H9 (cell line): ENCODE data around the gene NEURL4. TPM values are rescaled to one million over a fixed set of nuclear protein-coding genes. Genes with fewer than 3 reads are reported as not detected.

Source experiments
- DNase-seq: peaks from one replicate; pipeline ENCODE4 v3.0.0-alpha.2; 2017
- H2AFZ ChIP-seq: one replicate; pipeline ENCODE4 v1.6.1; 2013; ENCODE audit warnings: mild to moderate bottlenecking, low read length, control low read depth, moderate library complexity
- H2AK5ac ChIP-seq: 2 replicates; pipeline ENCODE4 v1.6.1; 2013; ENCODE audit warnings: low read length, control low read depth, mixed read lengths; ENCODE audit not compliant: insufficient read length
- H2BK120ac ChIP-seq: one replicate; pipeline ENCODE4 v1.6.1; 2013; ENCODE audit warnings: low read depth, mild to moderate bottlenecking, low read length, control low read depth, inconsistent platforms; ENCODE audit not compliant: poor library complexity, severe bottlenecking
- H2BK12ac ChIP-seq: 2 replicates; pipeline ENCODE4 v1.6.1; 2013; ENCODE audit warnings: low read length, control low read depth, mixed read lengths, low read depth; ENCODE audit not compliant: insufficient read length
- H2BK15ac ChIP-seq: 2 replicates; pipeline ENCODE4 v1.6.1; 2013; ENCODE audit warnings: low read depth, low read length, control low read depth
- H2BK20ac ChIP-seq: one replicate; pipeline ENCODE4 v1.6.1; 2013; ENCODE audit warnings: low read depth, mild to moderate bottlenecking, low read length, control low read depth, inconsistent platforms; ENCODE audit not compliant: poor library complexity, severe bottlenecking
- H2BK5ac ChIP-seq: 2 replicates; pipeline ENCODE4 v1.6.1; 2013; ENCODE audit warnings: low read length, control low read depth, mixed read lengths; ENCODE audit not compliant: insufficient read length
- H3K14ac ChIP-seq: 2 replicates; pipeline ENCODE4 v1.6.1; 2013; ENCODE audit warnings: low read length, control low read depth; ENCODE audit not compliant: insufficient read depth
- H3K18ac ChIP-seq: 2 replicates; pipeline ENCODE4 v1.6.1; 2013; ENCODE audit warnings: low read depth, mild to moderate bottlenecking, mixed read lengths, low read length, control low read depth; ENCODE audit not compliant: insufficient read length
- H3K23ac ChIP-seq: 2 replicates; pipeline ENCODE4 v1.6.1; 2013; ENCODE audit warnings: low read length, control low read depth, mixed read lengths, low read depth; ENCODE audit not compliant: insufficient read length
- H3K23me2 ChIP-seq: 2 replicates; pipeline ENCODE4 v1.6.1; 2013; ENCODE audit warnings: low read depth, mild to moderate bottlenecking, mixed read lengths, low read length, control low read depth; ENCODE audit not compliant: insufficient read length, poor library complexity, severe bottlenecking
- H3K27ac ChIP-seq: 2 replicates; pipeline ENCODE4 v1.5.1; 2013; ENCODE audit warnings: low read length, control low read depth, mixed read lengths, low read depth; ENCODE audit not compliant: insufficient read length
- H3K27me3 ChIP-seq: 2 replicates; pipeline ENCODE4 v1.6.1; 2013; ENCODE audit warnings: low read length, control low read depth, inconsistent platforms; ENCODE audit not compliant: insufficient read depth
- H3K4ac ChIP-seq: 2 replicates; pipeline ENCODE4 v1.6.1; 2013; ENCODE audit warnings: low read depth, mild to moderate bottlenecking, control low read depth, inconsistent platforms, low read length, moderate library complexity
- H3K4me1 ChIP-seq: 2 replicates; pipeline ENCODE4 v1.6.1; 2013; ENCODE audit warnings: low read length, control low read depth, inconsistent platforms; ENCODE audit not compliant: insufficient read depth
- H3K4me2 ChIP-seq: 2 replicates; pipeline ENCODE4 v1.6.1; 2013; ENCODE audit warnings: low read length, control low read depth, mixed read lengths; ENCODE audit not compliant: insufficient read length, insufficient read depth
- H3K56ac ChIP-seq: 2 replicates; pipeline ENCODE4 v1.6.1; 2013; ENCODE audit warnings: low read depth, mild to moderate bottlenecking, mixed read lengths, low read length, control low read depth; ENCODE audit not compliant: insufficient read length
- H3K79me1 ChIP-seq: 2 replicates; pipeline ENCODE4 v1.6.1; 2013; ENCODE audit warnings: low read depth, mild to moderate bottlenecking, moderate library complexity, low read length, control low read depth, inconsistent platforms; ENCODE audit not compliant: insufficient read depth, poor library complexity, severe bottlenecking
- H3K79me2 ChIP-seq: 2 replicates; pipeline ENCODE4 v1.6.1; 2013; ENCODE audit warnings: low read length, control low read depth, inconsistent platforms; ENCODE audit not compliant: insufficient read depth
- H3K9ac ChIP-seq: 2 replicates; pipeline ENCODE4 v1.6.1; 2013; ENCODE audit warnings: low read length, control low read depth, mixed read lengths; ENCODE audit not compliant: insufficient read length; ENCODE audit errors: extremely low read depth
- H3K9me3 ChIP-seq: one replicate; pipeline ENCODE4 v1.6.1; 2013; ENCODE audit warnings: low read depth, low read length, inconsistent platforms; ENCODE audit not compliant: control insufficient read depth
- H3T11ph ChIP-seq: one replicate; pipeline ENCODE4 v1.6.1; 2013; ENCODE audit warnings: mild to moderate bottlenecking, low read length, control low read depth, inconsistent platforms
- H4K20me1 ChIP-seq: one replicate; pipeline ENCODE4 v1.6.1; 2013; ENCODE audit not compliant: control insufficient read depth, insufficient read length, insufficient read depth
- H4K5ac ChIP-seq: 2 replicates; pipeline ENCODE4 v1.6.1; 2013; ENCODE audit warnings: low read depth, mild to moderate bottlenecking, mixed read lengths, low read length, control low read depth; ENCODE audit not compliant: insufficient read length
- H4K8ac ChIP-seq: replicated peaks from 2 replicates; pipeline ENCODE4 v1.6.1; 2013; ENCODE audit warnings: low read length, control low read depth, mixed read lengths, low read depth; ENCODE audit not compliant: insufficient read length
- H4K91ac ChIP-seq: 2 replicates; pipeline ENCODE4 v1.6.1; 2013; ENCODE audit warnings: low read depth, mild to moderate bottlenecking, moderate library complexity, mixed read lengths, low read length, control low read depth; ENCODE audit not compliant: insufficient read length
- H3K27ac Mint-ChIP-seq, 3 experiments: 2 replicates in 2 of 3; 3 replicates in 1 of 3; pipeline ENCODE4 v1.8.0; 2020 to 2021; ENCODE audit warnings: mixed read lengths in 3 of 3, mild to moderate bottlenecking in 1 of 3, moderate library complexity in 1 of 3
- H3K27me3 Mint-ChIP-seq: 2 replicates; pipeline ENCODE4 v1.8.0; 2021; ENCODE audit warnings: low read depth, mild to moderate bottlenecking, moderate library complexity, mixed read lengths
- H3K36me3 Mint-ChIP-seq, 3 experiments: 2 replicates in 2 of 3; 3 replicates in 1 of 3; pipeline ENCODE4 v1.8.0; 2020 to 2021; ENCODE audit warnings: low read depth in 3 of 3, mixed read lengths in 3 of 3; ENCODE audit not compliant: insufficient read depth in 1 of 3
- H3K4me1 Mint-ChIP-seq, 2 experiments: 2 replicates each; pipeline ENCODE4 v1.8.0; 2020; ENCODE audit warnings: mixed read lengths in 2 of 2
- H3K4me3 Mint-ChIP-seq, 2 experiments: 2 replicates in 1 of 2; 3 replicates in 1 of 2; pipeline ENCODE4 v1.8.0; 2020 to 2021; ENCODE audit warnings: mild to moderate bottlenecking in 2 of 2, mixed read lengths in 2 of 2, moderate library complexity in 1 of 2
- H3K9me3 Mint-ChIP-seq, 2 experiments: 2 replicates in 1 of 2; 3 replicates in 1 of 2; pipeline ENCODE4 v1.8.0; 2020; ENCODE audit warnings: mild to moderate bottlenecking in 2 of 2, mixed read lengths in 2 of 2, moderate library complexity in 1 of 2
- CTCF ChIP-seq: fragments of 200-600 bp; sonication (generic); conservative IDR thresholded peaks from 3 replicates; pipeline ENCODE4 v1.8.0; 2021; ENCODE audit warnings: antibody characterized with exemption, mild to moderate bottlenecking
- WGBS: extraction: QIAGEN DNeasy Blood & Tissue Kit; methylation state at CpG from one replicate; pipeline ENCODE4 v1.1.7; 2013; ENCODE audit warnings: missing lambda C conversion rate, low lambda C conversion rate, mixed read lengths; ENCODE audit not compliant: insufficient read length; ENCODE audit errors: extremely low coverage; 5-methylcytosine and 5-hydroxymethylcytosine counted together
- total RNA-seq: library from RNA; stranded (reverse); gene quantifications from 2 replicates; pipeline ENCODE4 v1.2.1, GENCODE V29; 2021

Gene NEURL4
- total RNA-seq, 1 experiment from 2014 or later = 54.8 TPM

DNA sequence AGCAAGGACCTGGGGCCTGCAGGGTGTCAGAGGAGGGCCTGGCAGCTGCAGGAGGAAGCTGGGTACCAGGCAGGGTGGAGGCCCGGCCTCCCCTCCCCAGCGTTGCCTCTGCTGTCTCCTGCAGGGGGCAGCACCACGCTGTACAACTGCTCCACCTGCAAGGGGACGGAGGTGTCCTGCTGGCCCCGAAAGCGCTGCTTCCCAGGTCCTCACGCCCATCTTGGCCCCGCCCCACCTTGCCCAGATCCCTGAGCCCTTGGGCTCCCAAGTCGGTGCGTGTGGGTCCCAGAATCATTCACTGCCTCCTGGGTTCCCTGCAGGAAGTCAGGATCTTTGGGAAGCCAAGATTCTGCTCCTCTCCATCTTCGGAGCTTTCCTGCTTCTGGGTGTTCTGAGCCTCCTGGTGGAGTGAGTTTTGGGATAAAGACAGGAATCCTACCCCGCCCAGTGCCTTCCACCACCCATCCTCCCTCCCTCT is 27.0 kb upstream of the NEURL4 start:
- no peaks in the 10 kb centered on the region for H3K36me3 Mint-ChIP-seq
- H3K4me2 ChIP-seq = no peak overlapping the region
- H3K27me3 Mint-ChIP-seq = peaks cover 12% of the 10 kb centered on the region
- no peak overlapping the region for H2BK12ac ChIP-seq
- H3K23ac ChIP-seq = no peak overlapping the region
- no peaks in the 10 kb centered on the region for H3K79me1 ChIP-seq
- H3K9me3 ChIP-seq = no peaks in the 10 kb centered on the region
- no peak overlapping the region for H3K14ac ChIP-seq
- H3T11ph ChIP-seq = no peak overlapping the region
- no peak overlapping the region for H2AFZ ChIP-seq
- DNase-seq = peak; percentile 98
- H3K23me2 ChIP-seq = peaks cover 1% of the 10 kb centered on the region
- H2BK5ac ChIP-seq = no peak overlapping the region
- H3K4me1 Mint-ChIP-seq = peaks cover 17 to 23% of the 10 kb centered on the region in 2 experiments
- H3K4ac ChIP-seq = no peak overlapping the region
- H2BK20ac ChIP-seq = no peak overlapping the region
- no peak overlapping the region for H3K27ac ChIP-seq
- H3K18ac ChIP-seq = no peak overlapping the region
- no peak overlapping the region for H4K5ac ChIP-seq
- H2BK120ac ChIP-seq = no peak overlapping the region
- H3K9ac ChIP-seq = no peak overlapping the region
- H2AK5ac ChIP-seq = no peak overlapping the region
- H3K4me3 Mint-ChIP-seq = peak overlapping the region in 1 of 2 experiments; percentile 56; a peak in 1 of 5 replicates
- H2BK15ac ChIP-seq = no peak overlapping the region
- H3K27me3 ChIP-seq = no peaks in the 10 kb centered on the region
- H4K8ac ChIP-seq = no peak overlapping the region
- H4K20me1 ChIP-seq = no peaks in the 10 kb centered on the region
- no peak overlapping the region for H4K91ac ChIP-seq
- WGBS = no CpG with 5 or more reads among the region's 12 CpGs
- no peak overlapping the region for H3K56ac ChIP-seq
- no peaks in the 10 kb centered on the region for H3K4me1 ChIP-seq
- TF ChIP-seq CTCF = peak; percentile 98
- no peaks in the 10 kb centered on the region for H3K9me3 Mint-ChIP-seq
- no peak overlapping the region; a peak in 1 of 7 replicates for H3K27ac Mint-ChIP-seq
- no peaks in the 10 kb centered on the region; the same call in 1 of the 2 replicates for H3K79me2 ChIP-seq
